Activated CD8-positive, alpha-beta memory T cell treated with anti-CD3 and anti-CD28 coated beads for 36 hours (primary cell): ENCODE measurements around the gene ICA1. TPM values are rescaled to one million over a fixed set of nuclear protein-coding genes. Genes with fewer than 3 reads are reported as not detected.

ENCODE experiments used
- CTCF ChIA-PET: fragments of 350-600 bp; sonication (Branson Sonifier 250); formaldehyde crosslinking; loops from one replicate; lab custom pipeline; 2021; ENCODE audit warnings: antibody characterized with exemption; lab: Charles Lee
- POLR2A ChIA-PET: fragments of 350-600 bp; sonication (Branson Sonifier 250); formaldehyde crosslinking; loops from one replicate; lab custom pipeline; 2021; ENCODE audit warnings: antibody characterized with exemption; lab: Charles Lee
- total RNA-seq, 2 experiments: library from RNA; stranded (reverse); gene quantifications; one replicate each; pipeline ENCODE4 v1.2.3, GENCODE V29; 2021

ICA1 gene
- total RNA-seq, 2 experiments from 2014 or later: 0.82 to 1.3 TPM

GRCh38 chr7:8232999-8233847 lies 28.7 kb downstream of the ICA1 start:
- POLR2A ChIA-PET: no interaction called here

GRCh38 chr7:8229927-8230326 lies 32.0 kb downstream of the ICA1 start:
- CTCF ChIA-PET: no interaction called here

More at GRCh38 chr7:8232999-8233847, 28.7 kb downstream of the ICA1 start:
- CTCF ChIA-PET: no interaction called here

GRCh38 chr7:8228766-8229674 lies 32.9 kb downstream of the ICA1 start:
- CTCF ChIA-PET: interaction anchor here (0.7 kb wide), 1 partner anchor 381 kb away, joined by 3 read pairs; no protein-coding TSS in a partner anchor
- POLR2A ChIA-PET: no interaction called here

More at GRCh38 chr7:8229927-8230326, 32.0 kb downstream of the ICA1 start:
- POLR2A ChIA-PET: no interaction called here

- ChIA-PET CTCF (interaction anchor here (0.7 kb wide), 1 partner anchor 380 kb away, joined by 3 read pairs; no protein-coding TSS in a partner anchor), POLR2A (no interaction called here)
Observed at GRCh38 chr7:8228068-8228467, 33.9 kb downstream of the ICA1 start.

- ChIA-PET POLR2A (no interaction called here), CTCF (no interaction called here)
Observed at GRCh38 chr7:8227261-8227660, 34.7 kb downstream of the ICA1 start.

- ChIA-PET POLR2A (no interaction called here), CTCF (no interaction called here)
Observed at GRCh38 chr7:8226501-8226900, 35.5 kb downstream of the ICA1 start.

GRCh38 chr7:8221567-8221966 lies 40.4 kb downstream of the ICA1 start:
- CTCF ChIA-PET: no interaction called here

GRCh38 chr7:8221101-8221495 lies 40.9 kb downstream of the ICA1 start:
- ChIA-PET POLR2A (no interaction called here), CTCF (no interaction called here)

More at GRCh38 chr7:8221567-8221966, 40.4 kb downstream of the ICA1 start:
- POLR2A ChIA-PET: no interaction called here

GRCh38 chr7:8220376-8221100 lies 41.4 kb downstream of the ICA1 start:
- ChIA-PET CTCF (no interaction called here), POLR2A (no interaction called here)

GRCh38 chr7:8217200-8218068 lies 44.5 kb downstream of the ICA1 start:
- CTCF ChIA-PET: interaction anchor here (0.6 kb wide), 1 partner anchor 20 kb away, joined by 4 read pairs; no protein-coding TSS in a partner anchor
- POLR2A ChIA-PET: no interaction called here

- CTCF ChIA-PET: interaction anchor here (1.1 kb wide), 1 partner anchor 534 kb away, joined by 3 read pairs; no protein-coding TSS in a partner anchor
- POLR2A ChIA-PET: no interaction called here
Observed at GRCh38 chr7:8216334-8216690, 45.7 kb downstream of the ICA1 start.

- ChIA-PET POLR2A (no interaction called here), CTCF (interaction anchor here (1.1 kb wide), 1 partner anchor 534 kb away, joined by 3 read pairs; no protein-coding TSS in a partner anchor)
Observed at GRCh38 chr7:8215648-8216333, 46.2 kb downstream of the ICA1 start.

- CTCF ChIA-PET: no interaction called here
Observed at GRCh38 chr7:8214244-8214824, 47.6 kb downstream of the ICA1 start.

GRCh38 chr7:8213381-8213780 lies 48.6 kb downstream of the ICA1 start:
- POLR2A ChIA-PET: no interaction called here
- CTCF ChIA-PET: no interaction called here

More at GRCh38 chr7:8214244-8214824, 47.6 kb downstream of the ICA1 start:
- POLR2A ChIA-PET: no interaction called here

- ChIA-PET POLR2A (no interaction called here), CTCF (no interaction called here)
Observed at GRCh38 chr7:8212638-8213037, 49.3 kb downstream of the ICA1 start.

GRCh38 chr7:8211725-8212096 lies 50.3 kb downstream of the ICA1 start:
- ChIA-PET POLR2A (no interaction called here), CTCF (no interaction called here)

- POLR2A ChIA-PET: no interaction called here
- CTCF ChIA-PET: no interaction called here
Observed at GRCh38 chr7:8210845-8211724, 50.9 kb downstream of the ICA1 start.
